ENCODE results near the gene TRHDE.

DNA sequence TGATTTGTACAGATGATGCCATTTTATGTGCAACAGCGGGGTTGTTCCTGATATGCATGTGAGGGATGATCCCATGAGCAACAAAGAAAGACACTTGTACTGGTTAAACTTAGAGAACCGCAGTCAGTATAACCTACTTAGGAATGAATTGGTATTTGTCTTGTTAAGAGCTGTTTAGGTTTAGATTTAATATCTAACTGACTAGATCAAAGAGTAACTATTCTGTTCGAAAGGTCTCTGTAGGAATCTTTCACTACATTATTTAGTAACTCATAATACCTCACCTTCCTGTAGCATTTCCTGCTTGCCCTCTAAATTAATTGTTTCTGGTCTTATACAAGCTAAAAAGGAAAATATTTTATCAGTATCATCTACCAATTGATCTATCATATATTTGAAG is 350.4 kb downstream of the TRHDE start:
- TF ChIP-seq CTCF (IDR thresholded peaks at IDR 0.05): no peak
- TF ChIP-seq POLR2A (IDR thresholded peaks at IDR 0.05): no peak
- TF ChIP-seq POLR2AphosphoS5 (IDR thresholded peaks at IDR 0.05): no peak

Measured in prostate gland (tissue), 2 donors.